Upper lobe of left lung (tissue), 4 donors: ENCODE results near the gene TSKU.

Source experiments
- EP300 ChIP-seq, 4 donors: sonication (generic); formaldehyde crosslinking; IDR thresholded peaks; one replicate each; pipeline ENCODE4 v1.5.1; 2017; ENCODE audit warnings: antibody characterized with exemption in 4 of 4, control low read depth in 2 of 4
- POLR2AphosphoS5 ChIP-seq, 2 donors: sonication (generic); formaldehyde crosslinking; IDR thresholded peaks; one replicate each; pipeline ENCODE4 v1.5.1; 2017; ENCODE audit warnings: antibody characterized with exemption in 2 of 2
- TF ChIP-seq, protein P1 (sequence below), 6 experiments: fragments of 450-650 bp in 4 of 6; fragments of 200-600 bp in 2 of 6; sonication (generic) in 2 of 6; IDR thresholded peaks; one replicate each; pipeline ENCODE4 v1.5.1; 2016 to 2019; ENCODE audit warnings: antibody characterized with exemption in 6 of 6

DNA sequence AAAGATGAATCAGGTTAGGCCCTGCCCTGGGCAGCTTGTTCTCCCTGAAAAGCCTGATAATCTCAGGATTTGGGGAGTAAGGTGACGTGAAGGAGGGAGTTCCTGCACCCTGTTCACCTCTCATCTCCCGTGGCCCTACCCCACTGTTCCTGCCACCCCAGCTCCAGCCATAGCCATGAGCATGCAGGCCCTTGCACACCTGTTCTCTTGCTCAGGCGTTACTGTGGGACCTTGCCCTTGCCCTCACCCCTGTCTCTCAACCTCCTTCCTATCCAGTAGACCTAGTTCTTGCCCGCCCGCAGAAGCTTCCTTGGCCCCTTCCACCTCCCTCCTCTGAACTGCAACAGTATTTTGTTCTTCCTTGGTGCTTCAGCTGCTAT lies 15.0 kb downstream of the TSKU start:
- TF ChIP-seq, protein P1, sequence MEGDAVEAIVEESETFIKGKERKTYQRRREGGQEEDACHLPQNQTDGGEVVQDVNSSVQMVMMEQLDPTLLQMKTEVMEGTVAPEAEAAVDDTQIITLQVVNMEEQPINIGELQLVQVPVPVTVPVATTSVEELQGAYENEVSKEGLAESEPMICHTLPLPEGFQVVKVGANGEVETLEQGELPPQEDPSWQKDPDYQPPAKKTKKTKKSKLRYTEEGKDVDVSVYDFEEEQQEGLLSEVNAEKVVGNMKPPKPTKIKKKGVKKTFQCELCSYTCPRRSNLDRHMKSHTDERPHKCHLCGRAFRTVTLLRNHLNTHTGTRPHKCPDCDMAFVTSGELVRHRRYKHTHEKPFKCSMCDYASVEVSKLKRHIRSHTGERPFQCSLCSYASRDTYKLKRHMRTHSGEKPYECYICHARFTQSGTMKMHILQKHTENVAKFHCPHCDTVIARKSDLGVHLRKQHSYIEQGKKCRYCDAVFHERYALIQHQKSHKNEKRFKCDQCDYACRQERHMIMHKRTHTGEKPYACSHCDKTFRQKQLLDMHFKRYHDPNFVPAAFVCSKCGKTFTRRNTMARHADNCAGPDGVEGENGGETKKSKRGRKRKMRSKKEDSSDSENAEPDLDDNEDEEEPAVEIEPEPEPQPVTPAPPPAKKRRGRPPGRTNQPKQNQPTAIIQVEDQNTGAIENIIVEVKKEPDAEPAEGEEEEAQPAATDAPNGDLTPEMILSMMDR (IDR thresholded peaks at IDR 0.05): no peak
- TF ChIP-seq POLR2AphosphoS5 (IDR thresholded peaks at IDR 0.05) (no peak), EP300 (IDR thresholded peaks at IDR 0.05) (no peak)
